ENCODE measurements around the gene HEATR5A.
A peak's percentile ranks its signal among the peaks of the same experiment; 100 is the strongest.
"Not testable (repeated sequence)": the region's sequence is repeated elsewhere in the genome, so short reads cannot be mapped to it uniquely, and the experiment has no call there.

Gene HEATR5A

DNA sequence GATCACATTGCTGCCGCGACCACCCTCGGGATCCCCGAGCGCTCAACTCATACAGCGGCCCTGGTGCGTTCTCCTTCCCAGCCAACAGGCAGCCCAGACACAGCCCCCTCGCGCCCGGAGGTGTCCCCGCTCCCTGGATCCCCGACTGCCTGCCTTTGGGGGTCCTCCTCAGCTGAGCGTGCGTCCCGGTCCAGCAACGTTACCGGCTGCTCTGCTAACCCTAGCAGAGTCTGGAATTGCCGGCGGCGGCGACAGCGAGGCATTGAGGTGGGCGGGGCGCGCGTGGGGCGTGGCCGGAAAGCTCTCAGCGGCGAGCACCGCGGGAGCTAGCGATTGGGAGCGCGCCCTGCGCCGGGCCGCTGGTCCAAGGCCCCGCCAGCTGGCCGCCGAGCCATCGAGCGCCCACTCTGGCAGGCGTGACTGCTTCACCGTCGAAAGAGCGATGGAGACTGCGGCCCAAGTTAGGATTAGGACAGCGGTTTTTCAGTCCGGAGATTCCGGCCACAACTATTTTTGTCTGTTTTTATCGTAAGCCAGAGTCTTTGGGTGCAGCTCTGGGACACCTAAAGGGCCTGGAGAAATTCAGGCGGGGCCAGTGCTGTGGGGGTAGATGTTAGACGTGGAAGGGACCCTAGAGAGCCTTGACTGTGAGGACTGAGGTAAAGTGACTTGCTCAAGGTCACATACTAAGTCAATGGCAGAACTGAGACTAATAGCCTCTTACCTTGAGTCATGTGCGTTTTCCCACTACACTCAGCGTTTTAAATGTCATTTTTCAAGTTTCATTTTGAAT is at the start of gene HEATR5A:
TSS of gene HEATR5A (minus strand) at position 232 of the 793 bp plus-strand sequence. CDS start 17,575 bp downstream, outside the sequence.
- peak; percentile 94 for DNase-seq

DNA sequence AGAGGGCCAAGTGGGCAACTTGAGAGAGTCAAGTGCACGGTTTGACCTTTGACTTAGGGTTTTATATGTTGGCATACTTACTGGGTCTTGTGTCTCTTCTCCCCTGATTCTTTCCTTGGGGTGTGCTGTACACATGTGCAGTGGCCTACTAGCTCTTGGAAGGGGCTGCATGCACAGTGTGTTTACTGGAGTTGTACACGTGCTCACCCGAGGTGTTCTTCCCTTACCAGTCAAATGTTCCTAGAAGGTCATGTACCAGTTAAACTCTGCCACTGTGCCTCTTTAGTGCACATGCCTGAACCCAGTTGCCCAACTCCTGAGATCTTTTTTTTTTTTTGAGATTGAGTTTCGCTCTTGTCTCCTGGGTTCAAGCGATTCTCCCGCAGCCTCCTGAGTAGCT is 46.2 kb upstream of the HEATR5A start:
- no peak for DNase-seq

DNA sequence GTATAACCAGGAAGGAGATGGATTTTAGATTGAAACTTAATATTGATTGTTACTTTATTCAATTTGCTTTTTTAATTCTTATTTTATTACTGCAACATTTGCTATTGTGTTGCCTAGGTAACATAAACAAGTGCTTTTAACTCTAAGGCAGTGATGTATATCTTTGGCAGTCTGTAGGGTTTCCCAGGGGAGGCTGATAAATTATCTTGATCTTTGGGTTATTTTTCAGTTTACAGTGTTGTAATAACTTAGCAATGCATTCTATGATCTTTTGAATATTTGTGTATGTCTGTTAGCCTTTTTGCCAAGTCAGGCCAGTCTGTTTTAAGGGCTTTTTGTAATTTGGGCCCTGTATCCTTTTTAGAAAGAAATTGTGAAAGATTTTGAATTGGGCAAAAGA is 44.8 kb upstream of the HEATR5A start:
- no peak for DNase-seq

DNA sequence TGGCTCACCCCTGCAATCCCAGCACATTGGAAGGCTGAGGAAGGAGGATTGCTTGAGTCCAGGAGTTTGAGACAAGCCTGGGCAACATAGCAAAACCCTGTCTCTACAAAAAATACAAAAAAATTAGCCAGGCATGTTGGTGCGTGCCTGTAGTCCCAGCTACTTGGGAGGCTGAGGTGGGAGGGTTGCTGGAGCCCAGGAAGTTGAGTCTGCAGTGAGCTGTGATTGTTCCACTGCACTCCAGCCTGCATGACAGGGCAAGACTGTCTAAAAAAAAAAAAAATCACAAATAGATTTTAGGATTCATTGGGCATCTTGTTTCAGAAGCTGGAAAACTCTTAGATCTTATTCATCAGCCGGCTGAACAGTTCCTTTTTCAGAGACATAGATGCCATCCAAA is 42.1 kb upstream of the HEATR5A start:
- DNase-seq: not testable (repeated sequence)

DNA sequence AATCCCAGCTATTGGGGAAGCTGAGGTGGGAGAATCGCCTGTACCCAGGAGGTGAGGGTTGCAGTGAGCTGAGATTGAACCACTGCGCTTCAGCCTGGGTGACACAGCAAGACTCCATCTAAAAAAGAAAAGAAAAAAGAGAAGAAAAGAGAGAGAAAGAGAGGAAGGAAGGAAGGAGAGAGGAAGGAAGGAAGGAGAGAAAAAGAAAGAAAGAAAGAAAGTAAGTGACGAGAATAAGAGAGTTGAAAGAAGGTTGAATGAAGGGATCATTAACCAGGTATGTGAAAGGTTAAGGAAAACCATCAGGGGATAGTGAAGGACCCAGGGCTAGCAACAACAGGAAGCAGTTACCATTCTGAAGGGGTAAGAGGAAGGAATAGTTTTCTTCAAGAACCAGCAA is 41.2 kb upstream of the HEATR5A start:
- DNase-seq: no peak

DNA sequence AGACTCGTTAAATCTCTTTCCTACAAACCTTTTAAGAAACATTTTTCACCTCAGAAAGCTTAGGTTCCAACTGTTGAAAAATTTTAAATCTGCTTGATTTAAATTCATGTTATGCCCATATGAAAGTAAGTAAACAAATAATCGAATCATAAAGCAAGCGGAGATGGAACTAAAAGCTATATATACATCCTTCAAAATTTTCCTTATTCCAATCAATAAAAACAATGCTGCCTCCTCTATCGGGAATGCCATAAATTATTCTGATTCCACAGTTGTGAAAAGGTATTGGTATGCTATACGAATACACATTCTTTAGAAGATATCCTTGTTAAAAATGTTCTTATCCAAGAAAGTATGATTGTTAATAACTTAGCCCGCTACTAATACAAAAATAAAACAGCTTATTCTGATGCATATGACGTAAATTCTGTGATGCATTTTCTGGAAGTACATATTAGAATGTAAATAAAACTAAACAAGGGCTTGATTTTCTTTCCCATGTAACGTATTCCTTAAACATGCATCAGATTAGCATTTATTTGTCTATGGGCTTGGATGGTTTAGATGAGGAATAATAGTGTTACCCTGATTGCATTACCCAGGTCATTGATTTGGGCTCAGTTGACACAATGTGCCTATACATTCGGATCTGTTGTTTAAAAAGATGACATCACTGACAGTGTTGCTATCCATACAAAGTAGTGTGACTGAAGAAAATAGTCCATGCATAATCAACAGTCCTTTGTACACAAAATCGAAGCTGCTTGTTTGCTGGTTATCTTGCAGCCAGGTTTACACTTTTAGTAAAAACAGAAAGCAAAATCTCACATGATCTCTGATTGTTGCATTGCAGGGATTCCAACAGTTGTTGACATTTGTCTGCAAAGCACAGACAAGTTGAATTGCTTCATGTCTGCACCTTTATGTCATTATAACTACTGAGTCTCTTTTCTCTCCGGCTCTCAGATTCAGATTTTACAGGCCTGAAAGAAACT is 37.6 kb upstream of the HEATR5A start:
- DNase-seq: peak; percentile 58

DNA sequence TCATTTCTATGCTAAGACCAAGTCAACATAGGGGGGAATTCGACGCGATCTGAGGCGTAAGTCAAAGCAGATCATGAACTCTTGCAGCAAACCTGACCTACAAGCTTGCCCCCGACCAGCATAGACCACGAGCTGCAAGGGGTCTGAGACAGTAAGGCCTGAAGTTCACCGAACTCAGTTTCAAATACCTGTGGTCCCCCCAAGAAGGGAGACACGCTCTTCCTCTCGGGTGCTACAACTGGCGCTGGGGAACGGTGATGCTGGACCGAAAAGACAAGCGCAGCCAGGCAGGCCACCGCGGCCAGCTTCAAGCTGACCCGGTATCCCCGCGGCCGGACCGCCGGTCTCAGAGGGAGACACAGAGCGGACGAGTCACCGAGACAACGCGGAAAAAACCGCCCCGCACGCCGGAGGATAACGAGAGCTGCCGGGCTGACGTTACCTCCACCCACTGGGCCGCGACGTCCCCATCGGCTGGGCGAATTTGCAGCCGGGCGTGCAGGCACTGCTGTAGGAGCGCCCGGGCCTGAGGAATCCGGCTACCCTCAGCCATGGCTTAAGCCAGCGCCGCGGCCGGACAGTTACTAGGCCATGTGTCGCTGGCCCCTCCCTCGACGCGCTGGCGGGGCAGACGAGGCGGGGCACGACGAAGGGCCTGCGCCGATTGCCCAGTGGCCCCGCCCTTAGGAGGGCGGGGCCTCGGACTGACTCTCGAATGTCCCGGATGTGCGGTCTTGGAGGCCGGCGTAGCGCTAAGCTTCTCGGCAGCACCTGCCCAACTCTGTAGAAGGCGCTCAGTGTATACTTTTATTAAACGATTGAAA is 36.7 kb upstream of the HEATR5A start, which contains the start of gene DTD2:
TSS of gene DTD2 (minus strand) at position 666 of the 824 bp plus-strand sequence. CDS start at position 553, 113 bp downstream.
- peak; percentile 98 for DNase-seq

DNA sequence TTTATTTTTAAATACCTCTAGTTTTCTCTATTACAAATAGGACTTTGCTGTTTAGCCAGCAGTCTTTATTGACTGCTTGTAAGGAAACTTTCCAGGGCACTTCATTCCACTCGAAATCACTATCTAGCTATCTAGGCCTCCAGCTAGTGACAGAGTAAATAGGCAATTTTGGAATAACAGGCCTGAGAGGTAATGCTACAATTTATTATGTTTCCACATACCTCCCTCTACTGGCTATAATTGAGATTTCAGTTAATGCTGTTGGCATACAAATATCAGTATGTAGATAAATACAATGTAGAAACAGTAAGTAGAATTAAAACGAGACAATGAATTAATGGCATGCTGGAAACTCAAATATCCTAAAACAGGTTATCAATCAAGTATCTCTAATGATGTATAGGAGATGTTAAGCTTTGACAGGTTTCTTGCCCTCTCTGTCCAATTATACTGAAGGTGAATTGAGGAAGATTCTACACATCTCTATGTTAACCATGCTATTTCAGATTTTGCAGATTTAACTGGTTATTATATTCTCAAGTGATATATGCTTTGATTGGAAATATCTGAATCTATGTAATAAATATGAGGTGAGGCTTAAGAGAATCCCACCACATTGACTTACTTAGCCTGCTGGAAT is 29.7 kb upstream of the HEATR5A start:
- DNase-seq: peak; percentile 59

DNA sequence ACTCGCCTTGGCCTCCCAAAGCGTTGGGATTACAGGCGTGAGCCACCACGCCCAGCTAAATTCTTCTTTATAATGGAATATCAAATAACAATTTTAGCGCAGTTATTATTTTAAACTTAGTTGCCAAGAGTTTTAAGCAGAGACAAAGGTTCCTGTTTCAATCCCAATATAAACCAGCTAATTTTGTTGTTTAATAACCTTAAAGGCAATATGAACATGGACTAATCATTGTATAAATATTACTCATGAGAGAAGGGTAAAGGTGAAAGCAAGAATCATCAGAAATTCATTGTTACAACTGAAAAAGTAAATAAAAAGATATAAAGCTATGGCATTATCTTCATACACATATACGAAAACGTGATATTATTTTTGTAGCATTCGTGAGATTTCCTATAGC is 28.8 kb upstream of the HEATR5A start:
- DNase-seq: no peak

DNA sequence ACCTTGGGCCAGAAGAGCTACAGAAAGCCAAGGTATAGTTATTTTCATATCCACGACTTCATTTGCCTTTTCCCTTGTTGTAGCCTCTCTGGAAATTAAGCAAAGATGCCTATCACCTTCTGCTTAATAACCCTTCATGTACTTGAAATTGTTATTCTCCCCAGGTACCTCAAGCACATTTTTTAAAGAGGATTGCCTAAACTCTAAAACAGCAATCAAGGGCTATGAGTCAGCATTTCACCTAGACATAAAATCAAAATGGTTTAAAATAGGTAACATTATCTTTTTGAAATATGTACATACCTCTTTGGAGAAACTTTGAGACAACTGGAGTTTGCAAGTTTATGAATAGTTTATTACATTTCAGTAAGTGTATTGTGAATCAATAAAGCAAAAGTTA is 25.4 kb upstream of the HEATR5A start:
- DNase-seq: no peak

DNA sequence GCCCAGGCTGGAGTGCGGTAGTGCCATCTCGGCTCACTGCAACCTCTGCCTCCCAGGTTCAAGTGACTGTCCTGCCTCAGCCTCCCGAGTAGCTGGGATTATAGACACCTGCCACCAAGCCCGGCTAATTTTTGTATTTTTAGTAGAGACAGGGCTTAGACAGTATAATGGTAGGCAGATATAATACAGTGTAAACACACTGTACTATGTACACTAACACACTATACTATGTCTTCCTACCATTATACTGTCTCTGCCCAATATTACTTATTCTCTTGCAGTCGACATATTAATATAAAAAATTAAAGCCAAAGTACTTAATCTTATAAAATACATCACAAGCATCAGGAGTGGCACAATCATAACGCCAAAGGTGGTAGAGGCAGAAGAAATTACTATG is 21.9 kb upstream of the HEATR5A start:
- no peak for DNase-seq

DNA sequence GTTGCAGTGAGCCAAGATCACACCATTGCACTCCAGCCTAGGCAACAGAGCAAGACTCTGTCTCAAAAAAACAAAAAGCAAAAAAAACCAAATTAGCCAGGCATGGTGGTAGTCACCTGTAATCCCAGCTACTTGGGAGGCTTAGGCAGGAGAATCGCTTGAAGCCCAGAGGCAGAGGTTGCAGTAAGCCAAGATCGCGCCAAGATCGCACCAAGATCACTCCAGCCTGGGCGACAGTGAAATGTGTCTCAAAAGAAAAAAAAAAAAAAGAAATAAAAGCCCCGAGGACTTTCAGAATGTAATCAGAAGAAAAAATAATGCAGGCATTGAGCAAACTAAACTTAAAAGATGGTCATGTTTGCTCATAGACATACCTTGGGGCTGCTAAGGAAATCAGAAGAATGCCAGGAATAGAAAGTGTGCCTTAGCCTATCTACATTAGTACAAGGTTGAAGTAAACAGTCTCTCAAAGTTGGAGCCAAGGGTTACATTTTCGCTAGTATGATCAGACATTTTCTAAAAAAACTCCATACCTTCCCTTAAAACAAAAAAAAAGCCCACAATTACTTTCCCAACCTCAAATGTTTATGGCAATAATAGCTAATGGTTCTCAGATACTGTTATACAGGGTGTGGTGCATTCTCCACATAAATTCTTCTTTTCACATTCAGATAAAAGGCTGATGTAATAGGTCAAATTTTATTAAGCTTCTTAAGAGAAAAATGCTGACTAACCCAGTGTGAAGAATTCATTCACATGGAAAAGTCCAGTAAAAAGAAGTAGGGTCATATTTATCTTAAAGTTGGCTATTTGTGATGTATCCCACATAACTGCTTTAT is 21.1 kb upstream of the HEATR5A start:
- no peak for DNase-seq

DNA sequence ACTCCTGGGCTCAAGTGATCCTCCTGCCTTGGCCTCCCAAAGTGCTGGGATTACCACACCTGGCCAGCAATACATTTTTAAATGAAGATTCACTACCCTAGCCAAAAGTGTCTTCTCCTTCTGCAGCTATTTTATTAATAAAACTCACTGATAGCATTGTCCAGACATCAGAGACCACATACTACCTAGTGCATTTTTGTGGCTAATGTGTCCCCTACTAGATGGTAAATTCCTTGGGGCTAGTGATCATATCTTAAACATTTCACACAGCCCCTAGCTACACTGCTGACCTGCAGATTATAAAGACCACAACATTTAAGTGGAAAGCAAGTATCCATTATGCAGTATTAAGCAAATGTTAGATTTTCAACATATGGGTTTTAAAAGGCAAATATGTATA is 19.9 kb upstream of the HEATR5A start:
- no peak for DNase-seq

DNA sequence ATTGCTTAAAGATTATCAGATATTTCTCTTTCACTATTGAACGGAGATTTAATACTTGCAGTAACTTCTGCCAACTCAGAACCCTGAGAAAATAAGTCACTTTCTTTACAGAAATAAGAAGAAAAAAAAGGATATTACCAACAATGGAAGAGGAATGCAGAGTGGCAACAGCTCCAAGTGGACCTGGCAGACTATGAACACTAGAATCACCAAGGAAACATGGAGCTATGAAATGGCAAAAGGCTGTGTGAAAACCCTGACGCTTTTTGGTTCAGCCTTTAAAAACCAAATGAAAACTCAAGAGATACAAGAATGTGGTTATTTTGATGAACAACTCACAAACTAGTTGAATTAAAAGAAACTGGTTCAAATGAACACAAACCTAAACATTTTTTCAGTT is 19.2 kb upstream of the HEATR5A start:
- peak; percentile 42 for DNase-seq

DNA sequence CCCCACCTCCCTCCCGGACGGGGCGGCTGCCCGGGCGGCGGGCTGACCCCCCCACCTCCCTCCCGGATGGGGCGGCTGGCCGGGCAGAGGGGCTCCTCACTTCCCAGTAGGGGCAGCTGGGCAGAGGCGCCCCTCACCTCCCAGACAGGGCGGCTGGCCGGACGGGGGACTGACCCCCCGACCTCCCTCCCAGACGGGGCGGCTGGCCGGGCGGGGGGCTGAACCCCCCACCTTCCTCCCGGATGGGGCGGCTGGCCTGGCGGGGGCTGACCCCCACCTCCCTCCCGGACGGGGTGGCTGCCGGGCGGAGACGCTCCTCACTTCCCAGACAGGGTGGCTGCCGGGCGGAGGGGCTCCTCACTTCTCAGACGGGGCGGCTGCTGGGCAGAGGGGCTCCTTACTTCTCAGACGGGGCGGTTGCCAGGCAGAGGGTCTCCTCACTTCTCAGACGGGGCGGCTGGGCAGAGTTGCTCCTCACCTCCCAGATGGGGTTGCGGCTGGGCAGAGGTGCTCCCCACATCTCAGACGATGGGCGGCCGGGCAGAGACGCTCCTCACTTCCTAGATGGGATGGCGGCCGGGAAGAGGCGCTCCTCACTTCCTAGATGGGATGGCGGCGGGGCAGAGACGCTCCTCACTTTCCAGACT is 16.8 kb upstream of the HEATR5A start:
- not testable (repeated sequence) for DNase-seq

DNA sequence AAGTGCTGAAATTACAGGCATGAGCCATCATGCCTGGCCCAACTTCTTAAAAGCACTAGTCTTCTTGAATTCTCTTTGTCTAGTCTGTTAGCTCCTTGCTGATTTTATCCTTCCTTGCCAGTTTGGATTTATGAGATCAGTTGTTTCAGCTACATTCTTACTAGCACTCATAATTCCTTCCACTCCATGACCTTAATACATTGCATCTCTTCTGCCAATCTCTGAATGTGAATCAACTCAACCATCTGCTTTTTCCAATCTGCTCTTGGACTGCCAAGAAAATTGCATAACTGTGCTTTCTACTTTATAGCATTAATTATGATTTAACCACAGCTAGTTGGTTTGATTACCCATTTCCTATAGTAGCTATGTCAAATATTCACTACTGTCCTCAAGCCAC is 14.9 kb upstream of the HEATR5A start:
- DNase-seq: no peak

DNA sequence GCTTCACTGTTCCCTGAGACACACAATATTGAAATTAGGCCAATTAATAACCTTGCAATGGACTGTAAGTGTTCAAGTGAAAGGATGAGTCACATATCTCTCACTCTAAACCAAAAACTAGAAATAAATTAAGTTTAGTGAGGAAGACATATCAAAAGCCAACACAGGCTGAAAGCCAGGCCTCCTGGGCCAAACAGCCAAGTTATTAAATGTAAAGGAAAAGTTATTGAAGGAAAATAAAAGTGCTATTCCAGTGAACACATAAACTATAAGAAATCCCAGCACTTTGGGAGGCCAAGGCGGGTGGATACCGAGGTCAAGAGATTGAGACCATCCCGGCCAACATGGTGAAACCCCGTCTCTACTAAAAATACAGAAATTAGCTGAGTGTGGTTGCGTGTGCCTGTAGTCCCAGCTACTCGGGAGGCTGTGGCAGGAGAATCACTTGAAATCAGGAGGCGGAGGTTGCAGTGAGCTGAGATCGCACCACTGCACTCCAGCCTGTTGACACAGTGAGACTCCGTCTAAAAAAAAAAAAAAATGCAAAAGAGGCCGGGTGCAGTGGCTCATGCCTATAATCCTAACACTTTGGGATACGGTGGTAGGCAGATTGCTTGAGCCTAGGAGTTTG is 10.4 kb upstream of the HEATR5A start:
- no peak for DNase-seq

DNA sequence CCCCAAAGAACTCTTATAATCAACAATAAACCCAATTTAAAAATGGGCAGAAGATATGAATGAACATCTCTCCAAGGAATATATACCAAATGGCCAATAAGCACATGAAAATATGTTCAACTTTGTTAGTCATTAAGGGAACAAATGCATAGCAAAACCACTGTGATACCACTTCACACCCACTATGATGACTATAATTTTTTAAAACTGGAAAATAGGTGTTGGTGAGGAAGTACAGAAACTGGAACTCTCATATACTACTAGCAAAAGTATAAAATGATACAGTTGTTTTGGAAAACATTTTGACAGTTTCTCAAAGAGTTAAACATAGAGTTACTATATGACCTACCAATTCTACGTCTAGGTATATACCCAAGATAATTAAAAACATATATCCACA is 9.4 kb upstream of the HEATR5A start:
- no peak for DNase-seq

DNA sequence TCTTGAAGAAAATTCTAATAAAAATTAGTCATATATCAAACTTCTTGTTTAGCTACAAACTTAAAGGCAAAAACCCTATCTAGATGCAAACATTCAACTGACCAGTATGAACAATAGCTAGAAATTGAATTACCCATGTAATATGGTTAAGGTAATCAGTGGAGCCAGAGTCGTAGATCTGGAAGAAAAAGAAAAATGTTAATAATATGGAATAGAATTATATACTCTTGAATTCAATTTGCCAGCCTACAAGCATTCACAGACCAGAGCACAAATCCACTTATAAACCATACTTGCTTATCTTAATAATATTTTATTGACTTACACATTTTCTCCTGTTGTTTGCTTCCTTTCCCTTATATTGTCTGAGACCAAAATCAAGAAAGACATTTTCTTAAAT is 7.7 kb upstream of the HEATR5A start:
- no peak for DNase-seq

DNA sequence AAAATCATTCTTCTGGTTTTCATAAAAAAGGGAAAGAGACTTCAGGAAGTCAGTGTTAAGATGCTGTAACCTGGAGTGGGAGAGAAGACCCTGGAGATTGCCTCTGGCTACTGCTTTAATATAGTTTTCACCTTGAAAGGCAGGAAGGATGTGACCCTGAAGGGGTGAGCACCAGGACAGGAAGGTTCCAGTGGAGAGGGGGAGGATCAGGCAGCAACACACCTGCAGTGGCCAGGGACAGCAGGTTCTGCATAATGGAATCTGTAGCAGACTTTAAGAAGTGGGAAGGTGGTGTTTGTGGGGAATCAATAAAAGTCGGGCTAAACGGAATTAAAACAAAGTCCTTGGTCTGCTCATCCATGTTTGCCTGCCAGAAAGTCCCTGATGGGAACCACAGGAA is 6.3 kb upstream of the HEATR5A start:
- DNase-seq: no peak

All from midbrain (tissue), 1 donor.